Panc1 (cell line): ENCODE measurements around the gene TAF13. TPM values are rescaled to one million over a fixed set of nuclear protein-coding genes. Genes with fewer than 3 reads are reported as not detected.

Source experiments
- ATAC-seq: fragments of 200-7000 bp; cut with Tn5 transposase; 2 replicates; pipeline ENCODE4 v1.9.1; 2020; ENCODE audit warnings: mild to moderate bottlenecking, moderate library complexity
- BruUV-seq: library from RNA; stranded (reverse); fragments of 400-500 nt; replicated peaks from 2 replicates; lab custom pipeline; 2021; lab: Mats Ljungman, UMichigan
- CTCF ChIA-PET: fragments of 300-600 bp; sonication (Branson Sonifier 250); formaldehyde crosslinking; loops from one replicate; lab custom pipeline; 2022; ENCODE audit warnings: antibody characterized with exemption; lab: Charles Lee
- POLR2A ChIA-PET: fragments of 300-600 bp; sonication (Branson Sonifier 250); formaldehyde crosslinking; loops from one replicate; lab custom pipeline; 2022; ENCODE audit warnings: antibody characterized with exemption; lab: Charles Lee
- DNase-seq: peaks from one replicate; pipeline ENCODE4 v3.0.0-alpha.2; 2010; ENCODE audit warnings: low read depth, low spot score
- H3K27ac ChIP-seq: 2 replicates; pipeline ENCODE4 v1.5.1; 2011; ENCODE audit warnings: mild to moderate bottlenecking, low read length, inconsistent platforms
- H3K27me3 ChIP-seq: fragments of 200-500 bp; sonication (Bioruptor generic); 2 replicates; pipeline ENCODE4 v1.6.0; 2014; ENCODE audit warnings: low read length, inconsistent platforms; ENCODE audit not compliant: control insufficient read depth, insufficient read depth
- H3K36me3 ChIP-seq: fragments of 200-500 bp; sonication (Bioruptor generic); 2 replicates; pipeline ENCODE4 v1.5.1; 2014; ENCODE audit warnings: inconsistent platforms, mild to moderate bottlenecking, low read length, moderate library complexity; ENCODE audit not compliant: control insufficient read depth, insufficient read depth
- H3K4me1 ChIP-seq: 2 replicates; pipeline ENCODE4 v1.5.1; 2011; ENCODE audit warnings: inconsistent platforms, mild to moderate bottlenecking, low read length, moderate library complexity; ENCODE audit not compliant: control insufficient read depth, insufficient read depth
- H3K4me3 ChIP-seq, 2 experiments: 2 replicates each; pipeline ENCODE4 v1.5.1; 2011 to 2012; ENCODE audit warnings: low read depth in 2 of 2, low read length in 2 of 2, mild to moderate bottlenecking in 2 of 2, inconsistent platforms in 1 of 2, moderate library complexity in 1 of 2
- H3K9me3 ChIP-seq: fragments of 200-500 bp; sonication (Bioruptor generic); 2 replicates; pipeline ENCODE4 v1.5.1; 2014; ENCODE audit warnings: low read depth, mild to moderate bottlenecking, inconsistent platforms, low read length, moderate library complexity; ENCODE audit not compliant: control insufficient read depth, insufficient read depth
- CTCF ChIP-seq: fragments of 450-650 bp; IDR thresholded peaks from 2 replicates; pipeline ENCODE4 v1.5.1; 2017; ENCODE audit warnings: mild to moderate bottlenecking
- POLR2AphosphoS5 ChIP-seq: IDR thresholded peaks from 2 replicates; pipeline ENCODE4 v1.6.1; 2012; ENCODE audit warnings: mild to moderate bottlenecking, low read depth, low read length, moderate library complexity
- REST ChIP-seq, 2 experiments: IDR thresholded peaks; 2 replicates each; pipeline ENCODE4 v1.6.1; 2011 to 2012; ENCODE audit warnings: low read depth in 2 of 2, control low read depth in 1 of 2, low read length in 1 of 2, mild to moderate bottlenecking in 1 of 2, moderate library complexity in 1 of 2; ENCODE audit not compliant: insufficient read depth in 1 of 2
- SIN3A ChIP-seq: IDR thresholded peaks from 2 replicates; pipeline ENCODE4 v1.6.1; 2012; ENCODE audit warnings: low read depth, mild to moderate bottlenecking, low read length, moderate library complexity, borderline replicate concordance; ENCODE audit not compliant: insufficient read depth
- TCF7L2 ChIP-seq: IDR thresholded peaks from 2 replicates; pipeline ENCODE4 v1.6.1; 2011; ENCODE audit warnings: mild to moderate bottlenecking, low read depth, low read length, inconsistent platforms
- in situ Hi-C: cut with HindIII; loops from 2 replicates; pipeline ENCODE4 v1.10.0; 2016; ENCODE audit warnings: low sequenced_read_pairs, low pct_unique_long_range_greater_than_20kb
- intact Hi-C: fragments of 100-400 bp; cut with micrococcal nuclease; formaldehyde crosslinking; loops from one replicate; pipeline ENCODE4 v1.10.0; 2022; ENCODE audit not compliant: unreplicated experiment
- total RNA-seq: library from RNA; stranded (reverse); gene quantifications from one replicate; pipeline ENCODE4 v1.2.1, GENCODE V29; 2021; ENCODE audit not compliant: unreplicated experiment

TAF13 gene
- total RNA-seq, 1 experiment from 2014 or later, result 28.9 TPM

- in situ Hi-C loops (no loop called here), intact Hi-C loops (no loop called here)
- Histone ChIP-seq H3K9me3 (no peaks in the 10 kb centered on the region), H3K4me3 (no peak overlapping the region), H3K27ac (no peak overlapping the region), H3K36me3 (no peaks in the 10 kb centered on the region; the same call in 1 of the 2 replicates), H3K27me3 (no peaks in the 10 kb centered on the region), H3K4me1 (no peaks in the 10 kb centered on the region)
- no peak for ATAC-seq
- no peak for DNase-seq
- TF ChIP-seq SIN3A, result no peak
- TF ChIP-seq TCF7L2, result no peak
- TF ChIP-seq CTCF, result no peak
- TF ChIP-seq REST (IDR thresholded peaks at IDR 0.05; ENCODE audit: insufficient read depth in 1 of 2, low read depth in 2 of 2, low read length in 1 of 2), result no peak
- TF ChIP-seq POLR2AphosphoS5, result no peak
- CTCF ChIA-PET, result no interaction called here
- POLR2A ChIA-PET, result interaction anchor here (0.6 kb wide), 1 partner anchor 10 kb away, joined by 7 read pairs; no protein-coding TSS in a partner anchor
- no TSS peak for BruUV-seq
Measured at GRCh38 chr1:109105881-109106280, 30.1 kb upstream of the TAF13 start.

GRCh38 chr1:109104364-109105151 lies 28.8 kb upstream of the TAF13 start:
- no TSS peak for BruUV-seq
- peaks cover 4% of the 10 kb centered on the region; the same call in 1 of the 2 replicates for H3K36me3 ChIP-seq
- intact Hi-C loops, result no loop called here
- ATAC-seq (no peak), DNase-seq (no peak)
- CTCF ChIA-PET, result interaction anchor here (0.8 kb wide), 1 partner anchor 103 kb away, joined by 11 read pairs; no protein-coding TSS in a partner anchor
- H3K4me3 ChIP-seq, result no peak overlapping the region
- in situ Hi-C loops, result no loop called here
- no peaks in the 10 kb centered on the region for H3K9me3 ChIP-seq
- POLR2A ChIA-PET, result no interaction called here
- TF ChIP-seq CTCF, result no peak
- no peak for TF ChIP-seq TCF7L2
- no peak for TF ChIP-seq POLR2AphosphoS5
- TF ChIP-seq REST (IDR thresholded peaks at IDR 0.05; ENCODE audit: insufficient read depth in 1 of 2, low read depth in 2 of 2, low read length in 1 of 2), result no peak
- TF ChIP-seq SIN3A, result no peak
- H3K4me1 ChIP-seq, result no peaks in the 10 kb centered on the region
- no peaks in the 10 kb centered on the region for H3K27me3 ChIP-seq
- H3K27ac ChIP-seq, result no peak overlapping the region
